Measurements from ENCODE around the gene TNFSF9. TPM values are rescaled to one million over a fixed set of nuclear protein-coding genes. Genes with fewer than 3 reads are reported as not detected.
"Not testable (repeated sequence)": the region's sequence is repeated elsewhere in the genome, so short reads cannot be mapped to it uniquely, and the experiment has no call there.

The TNFSF9 gene
- polyA plus RNA-seq, 4 donors, result 0.16 to 0.51 (median 0.28) TPM

GRCh38 chr19:6568010-6568526 lies 37.2 kb downstream of the TNFSF9 start:
- no peak for DNase-seq (ENCODE audit: low read depth in 4 of 4, low spot score in 2 of 4)

- DNase-seq (ENCODE audit: low read depth in 4 of 4, low spot score in 2 of 4), result no peak
Measured at GRCh38 chr19:6568816-6569215, 38.0 kb downstream of the TNFSF9 start.

- DNase-seq (ENCODE audit: low read depth in 4 of 4, low spot score in 2 of 4), result no peak
Measured at GRCh38 chr19:6570764-6571163, 39.9 kb downstream of the TNFSF9 start.

GRCh38 chr19:6571167-6571566 lies 40.3 kb downstream of the TNFSF9 start:
- no peak for DNase-seq (ENCODE audit: low read depth in 4 of 4, low spot score in 2 of 4)

- DNase-seq (ENCODE audit: low read depth in 4 of 4, low spot score in 2 of 4), result no peak
Measured at GRCh38 chr19:6572217-6572616, 41.4 kb downstream of the TNFSF9 start.

- DNase-seq (ENCODE audit: low read depth in 4 of 4, low spot score in 2 of 4), result no peak
Measured at GRCh38 chr19:6573350-6573749, 42.5 kb downstream of the TNFSF9 start.

- no peak for DNase-seq (ENCODE audit: low read depth in 4 of 4, low spot score in 2 of 4)
Measured at GRCh38 chr19:6576869-6577475, 46.1 kb downstream of the TNFSF9 start.

GRCh38 chr19:6577476-6578125 lies 46.8 kb downstream of the TNFSF9 start:
- DNase-seq (ENCODE audit: low read depth in 4 of 4, low spot score in 2 of 4), result no peak

- no peak for DNase-seq (ENCODE audit: low read depth in 4 of 4, low spot score in 2 of 4)
Measured at GRCh38 chr19:6579450-6580178, 48.8 kb downstream of the TNFSF9 start.

GRCh38 chr19:6580313-6580712 lies 49.5 kb downstream of the TNFSF9 start:
- DNase-seq (ENCODE audit: low read depth in 4 of 4, low spot score in 2 of 4), result no peak

GRCh38 chr19:6582515-6583484 lies 52.0 kb downstream of the TNFSF9 start:
- DNase-seq (ENCODE audit: low read depth in 4 of 4, low spot score in 2 of 4), result not testable (repeated sequence)

Other genes with a start within 250 kb of the TNFSF9 start
- gene ACER1, start 197.4 kb upstream of the TNFSF9 start, polyA plus RNA-seq (ENCODE audit: insufficient read length in 4 of 4), result under 1 TPM in 3 of 4 donors, not detected in 1; 0.10 to 0.24 (median 0.13) TPM
- gene CLPP, start 169.5 kb upstream of the TNFSF9 start, polyA plus RNA-seq (ENCODE audit: insufficient read length in 4 of 4), result 10 to 100 TPM; 55.9 to 92.2 (median 67.8) TPM
- 100 to 1,000 TPM in 1 of 4 donors, 10 to 100 TPM in 3; 40.4 to 108 (median 76.4) TPM for gene ALKBH7, start 158.2 kb upstream of the TNFSF9 start, polyA plus RNA-seq (ENCODE audit: insufficient read length in 4 of 4)
- 1 to 10 TPM; 1.9 to 3.5 (median 3.0) TPM for gene PSPN, start 155.1 kb upstream of the TNFSF9 start, polyA plus RNA-seq (ENCODE audit: insufficient read length in 4 of 4)
- 100 to 1,000 TPM in 2 of 4 donors, 10 to 100 TPM in 2; 78.9 to 112 (median 102) TPM for gene GTF2F1, start 137.9 kb upstream of the TNFSF9 start, polyA plus RNA-seq (ENCODE audit: insufficient read length in 4 of 4)
- 100 to 1,000 TPM; 253 to 358 (median 331) TPM for gene KHSRP, start 106.2 kb upstream of the TNFSF9 start, polyA plus RNA-seq (ENCODE audit: insufficient read length in 4 of 4)
- 1 to 10 TPM in 1 of 4 donors, under 1 TPM in 3; 0.25 to 1.5 (median 0.61) TPM for gene SLC25A41, start 97.3 kb upstream of the TNFSF9 start, polyA plus RNA-seq (ENCODE audit: insufficient read length in 4 of 4)
- gene SLC25A23, start 71.2 kb upstream of the TNFSF9 start, polyA plus RNA-seq (ENCODE audit: insufficient read length in 4 of 4), result 10 to 100 TPM; 63.2 to 97.5 (median 75.5) TPM
- gene CRB3, start 66.8 kb upstream of the TNFSF9 start, polyA plus RNA-seq (ENCODE audit: insufficient read length in 4 of 4), result 10 to 100 TPM; 22.0 to 39.8 (median 35.5) TPM
- gene DENND1C, start 49.2 kb upstream of the TNFSF9 start, polyA plus RNA-seq (ENCODE audit: insufficient read length in 4 of 4), result 10 to 100 TPM; 38.7 to 43.0 (median 40.4) TPM
- gene TUBB4A, start 28.7 kb upstream of the TNFSF9 start, polyA plus RNA-seq (ENCODE audit: insufficient read length in 4 of 4), result 10 to 100 TPM; 25.4 to 46.2 (median 33.5) TPM
- gene CD70, start 60.1 kb downstream of the TNFSF9 start, polyA plus RNA-seq (ENCODE audit: insufficient read length in 4 of 4), result not detected
- under 1 TPM; 0.04 to 0.13 (median 0.10) TPM for gene TNFSF14, start 139.1 kb downstream of the TNFSF9 start, polyA plus RNA-seq (ENCODE audit: insufficient read length in 4 of 4)
- 10 to 100 TPM; 13.6 to 30.7 (median 22.1) TPM for gene C3, start 189.6 kb downstream of the TNFSF9 start, polyA plus RNA-seq (ENCODE audit: insufficient read length in 4 of 4)
- 10 to 100 TPM; 57.8 to 70.1 (median 64.6) TPM for gene GPR108, start 206.6 kb downstream of the TNFSF9 start, polyA plus RNA-seq (ENCODE audit: insufficient read length in 4 of 4)
- 10 to 100 TPM; 50.6 to 68.7 (median 58.7) TPM for gene TRIP10, start 208.7 kb downstream of the TNFSF9 start, polyA plus RNA-seq (ENCODE audit: insufficient read length in 4 of 4)
- gene SH2D3A, start 236.4 kb downstream of the TNFSF9 start, polyA plus RNA-seq (ENCODE audit: insufficient read length in 4 of 4), result 10 to 100 TPM in 1 of 4 donors, 1 to 10 TPM in 3; 5.6 to 11.5 (median 9.2) TPM
- gene VAV1, start 241.7 kb downstream of the TNFSF9 start, polyA plus RNA-seq (ENCODE audit: insufficient read length in 4 of 4), result 1 to 10 TPM; 1.3 to 2.3 (median 1.4) TPM

Measured in left renal cortex interstitium (tissue), 4 donors.